ENCODE measurements around the gene RAB11FIP5.
A peak's percentile ranks its signal among the peaks of the same experiment; 100 is the strongest.

RAB11FIP5 gene

GRCh38 chr2:73112913-73113854 lies at the start of gene RAB11FIP5:
Gene RAB11FIP5 (minus strand): TSS chr2:73112948. CDS start chr2:73112777, 171 bp downstream.
- H3K4me3 ChIP-seq (ENCODE audit: low read depth, low read length): peak within 1 kb of the TSS; percentile 67
- no peak for DNase-seq (ENCODE audit: low read depth)
- TF ChIP-seq, protein P1, sequence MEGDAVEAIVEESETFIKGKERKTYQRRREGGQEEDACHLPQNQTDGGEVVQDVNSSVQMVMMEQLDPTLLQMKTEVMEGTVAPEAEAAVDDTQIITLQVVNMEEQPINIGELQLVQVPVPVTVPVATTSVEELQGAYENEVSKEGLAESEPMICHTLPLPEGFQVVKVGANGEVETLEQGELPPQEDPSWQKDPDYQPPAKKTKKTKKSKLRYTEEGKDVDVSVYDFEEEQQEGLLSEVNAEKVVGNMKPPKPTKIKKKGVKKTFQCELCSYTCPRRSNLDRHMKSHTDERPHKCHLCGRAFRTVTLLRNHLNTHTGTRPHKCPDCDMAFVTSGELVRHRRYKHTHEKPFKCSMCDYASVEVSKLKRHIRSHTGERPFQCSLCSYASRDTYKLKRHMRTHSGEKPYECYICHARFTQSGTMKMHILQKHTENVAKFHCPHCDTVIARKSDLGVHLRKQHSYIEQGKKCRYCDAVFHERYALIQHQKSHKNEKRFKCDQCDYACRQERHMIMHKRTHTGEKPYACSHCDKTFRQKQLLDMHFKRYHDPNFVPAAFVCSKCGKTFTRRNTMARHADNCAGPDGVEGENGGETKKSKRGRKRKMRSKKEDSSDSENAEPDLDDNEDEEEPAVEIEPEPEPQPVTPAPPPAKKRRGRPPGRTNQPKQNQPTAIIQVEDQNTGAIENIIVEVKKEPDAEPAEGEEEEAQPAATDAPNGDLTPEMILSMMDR (IDR thresholded peaks at IDR 0.05; ENCODE audit: control insufficient read depth, extremely low read depth, insufficient read depth): no peak

DNA sequence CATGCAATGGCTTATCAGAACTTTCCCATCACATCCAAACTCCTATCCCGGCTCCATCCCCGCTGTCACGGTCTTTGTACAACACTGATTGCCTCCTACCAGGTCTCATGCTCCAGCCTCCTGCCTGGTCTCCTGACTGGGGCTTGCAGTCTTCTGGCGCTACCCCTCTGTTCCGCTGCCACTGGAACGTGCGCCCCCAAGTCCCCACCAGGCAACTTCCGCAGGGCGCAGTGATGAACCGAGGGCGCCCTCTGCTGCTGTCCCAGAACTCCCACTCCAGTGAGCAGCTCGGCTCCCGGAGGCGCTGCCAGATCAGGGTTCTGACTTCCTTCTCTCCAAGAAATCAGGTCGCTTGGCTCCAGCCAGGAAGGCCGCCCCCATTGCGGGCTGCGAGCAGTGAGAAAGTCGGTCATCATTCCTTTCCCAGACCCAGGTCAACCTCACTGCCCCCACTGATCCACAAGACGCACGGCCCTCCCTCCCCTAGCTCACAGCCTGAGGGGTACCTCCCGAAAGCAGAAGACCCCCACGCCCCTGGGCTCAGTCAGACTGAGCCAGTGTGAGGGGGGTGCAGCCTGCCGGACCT lies 43.9 kb upstream of the RAB11FIP5 start:
- H3K4me3 ChIP-seq (ENCODE audit: low read depth, low read length): no peak overlapping the region
- TF ChIP-seq, protein P1 (IDR thresholded peaks at IDR 0.05; ENCODE audit: control insufficient read depth, extremely low read depth, insufficient read depth): peak; percentile 62

GRCh38 chr2:73142937-73143336 lies 30.2 kb upstream of the RAB11FIP5 start:
- TF ChIP-seq, protein P1 (IDR thresholded peaks at IDR 0.05; ENCODE audit: control insufficient read depth, extremely low read depth, insufficient read depth): no peak
- no peak overlapping the region for H3K4me3 ChIP-seq (ENCODE audit: low read depth, low read length)
- no peak for DNase-seq (ENCODE audit: low read depth)

More for the DNA sequence above, 43.9 kb upstream of the RAB11FIP5 start:
- DNase-seq (ENCODE audit: low read depth): no peak

DNA sequence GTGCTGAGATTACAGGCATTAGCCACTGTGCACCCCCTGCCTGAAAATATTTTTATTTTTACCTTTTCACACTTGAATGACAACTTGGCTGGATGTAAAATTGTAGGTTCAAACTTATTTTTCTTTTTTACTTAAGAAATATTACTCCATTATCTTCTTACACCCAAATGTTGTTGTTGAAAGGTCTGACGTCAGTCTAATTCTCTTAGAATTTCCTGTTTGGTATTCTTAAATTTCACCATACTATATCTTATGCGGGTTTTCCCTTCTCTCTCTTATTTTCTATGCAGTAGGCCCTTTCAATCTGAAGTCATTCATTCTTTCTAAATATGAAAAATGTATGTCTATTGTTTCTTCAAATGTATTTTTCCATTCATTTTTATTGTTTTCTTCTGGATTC lies 29.1 kb upstream of the RAB11FIP5 start:
- DNase-seq (ENCODE audit: low read depth): no peak
- TF ChIP-seq, protein P1 (IDR thresholded peaks at IDR 0.05; ENCODE audit: control insufficient read depth, extremely low read depth, insufficient read depth): no peak
- no peak overlapping the region for H3K4me3 ChIP-seq (ENCODE audit: low read depth, low read length)

GRCh38 chr2:73135236-73135635 lies 22.5 kb upstream of the RAB11FIP5 start:
- no peak for DNase-seq (ENCODE audit: low read depth)
- no peak overlapping the region for H3K4me3 ChIP-seq (ENCODE audit: low read depth, low read length)
- TF ChIP-seq, protein P1 (IDR thresholded peaks at IDR 0.05; ENCODE audit: control insufficient read depth, extremely low read depth, insufficient read depth): no peak

DNA sequence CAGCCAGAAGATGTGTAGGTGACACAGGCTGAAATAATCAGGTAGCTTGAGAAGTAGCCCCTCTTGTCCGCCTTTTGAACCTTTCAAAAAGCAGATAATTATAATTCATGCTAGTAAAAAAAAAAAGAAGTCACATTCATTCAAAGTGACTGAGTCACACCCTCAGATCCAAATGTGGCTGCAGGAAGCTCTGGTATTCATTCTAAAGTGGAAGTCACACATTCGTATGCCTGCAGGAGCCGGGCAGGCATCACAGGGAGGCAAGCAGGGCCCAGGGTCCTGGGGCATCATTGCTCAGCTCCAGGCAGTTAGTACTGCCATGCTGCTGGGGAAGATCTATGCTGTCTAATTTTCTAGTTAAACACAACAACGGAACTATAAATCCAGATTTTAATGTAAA lies 21.7 kb upstream of the RAB11FIP5 start:
- no peak for DNase-seq (ENCODE audit: low read depth)
- TF ChIP-seq, protein P1 (IDR thresholded peaks at IDR 0.05; ENCODE audit: control insufficient read depth, extremely low read depth, insufficient read depth): no peak
- no peak overlapping the region for H3K4me3 ChIP-seq (ENCODE audit: low read depth, low read length)

Measured in LNCaP clone FGC (cell line).